ENCODE measurements around the gene ZCCHC7. TPM values are rescaled to one million over a fixed set of nuclear protein-coding genes. Genes with fewer than 3 reads are reported as not detected.

Gene ZCCHC7
- total and polyA plus RNA-seq, 2 donors (not counting 3 experiments of a cell fraction or from before 2014, with no cell fraction given) = 7.4 to 14.8 TPM

- Histone ChIP-seq H3K9me3 (replicated peaks; ENCODE audit: control insufficient read depth, insufficient read depth, low read length) (no peaks in the 10 kb centered on the region), H3K27ac (ENCODE audit: insufficient read depth, low read depth, low read length) (no peak overlapping the region), H3K79me2 (ENCODE audit: control insufficient read depth, insufficient read depth, low read length) (no peaks in the 10 kb centered on the region), H3K9me1 (replicated peaks; ENCODE audit: control insufficient read depth, extremely low read depth, insufficient read depth, low read length) (no peaks in the 10 kb centered on the region), H2AFZ (ENCODE audit: low read depth, low read length) (no peak overlapping the region), H3K9ac (replicated peaks; ENCODE audit: extremely low read depth, insufficient read depth, low read length) (no peak overlapping the region), H3K4me1 (ENCODE audit: control insufficient read depth, extremely low read depth, insufficient read depth, low read length) (peaks cover 3% of the 10 kb centered on the region), H3K4me2 (ENCODE audit: insufficient read depth, low read length) (no peak overlapping the region), H3K27me3 (ENCODE audit: control insufficient read depth in 2 of 2, insufficient read depth in 2 of 2, low read length in 2 of 2) (no peaks in the 10 kb centered on the region), H3K36me3 (ENCODE audit: control insufficient read depth in 2 of 2, extremely low read depth in 1 of 2, insufficient read depth in 2 of 2, low read length in 2 of 2) (no peaks in the 10 kb centered on the region), H4K20me1 (replicated peaks; ENCODE audit: control insufficient read depth, extremely low read depth, insufficient read depth, low read length) (no peaks in the 10 kb centered on the region), H3K4me3 (replicated peaks in 1 of 3; ENCODE audit: insufficient read depth in 1 of 3, low read depth in 1 of 3, low read length in 3 of 3) (no peak overlapping the region)
- FAIRE-seq = no peak
- no TSS peak for BruUV-seq (replicated peaks)
- no peak for DNase-seq (ENCODE audit: low read depth, low spot score)
- POLR2A ChIA-PET = no interaction called here
- intact Hi-C loops (cut with micrococcal nuclease) = no loop called here
- CTCF ChIA-PET = interaction anchor here (0.8 kb wide), 1 partner anchor 13 kb away, joined by 3 read pairs; no protein-coding TSS in a partner anchor
- TF ChIP-seq MAX (IDR thresholded peaks at IDR 0.05; ENCODE audit: insufficient read depth, insufficient read length) = no peak
- TF ChIP-seq FOS (IDR thresholded peaks at IDR 0.05; ENCODE audit: borderline replicate concordance, insufficient read depth, low read length) = no peak
- TF ChIP-seq POLR2AphosphoS5 (IDR thresholded peaks at IDR 0.05; ENCODE audit: insufficient read depth, low read depth, low read length) = no peak
- no peak for TF ChIP-seq CTCF (IDR thresholded peaks at IDR 0.05; ENCODE audit: extremely low read depth in 1 of 2, insufficient read depth in 1 of 2, low read depth in 1 of 2, low read length in 2 of 2)
- TF ChIP-seq MYC (IDR thresholded peaks at IDR 0.05; ENCODE audit: low read depth, low read length) = no peak
- dilution Hi-C loops (cut with MboI; ENCODE audit: extremely low pct_ligation_motif_present, low sequenced_read_pairs) = no loop called here
Measured at GRCh38 chr9:37255944-37256862, 135.8 kb downstream of the ZCCHC7 start.
